ENCODE results near the gene LXN. TPM values are rescaled to one million over a fixed set of nuclear protein-coding genes. Genes with fewer than 3 reads are reported as not detected.

LXN gene
- total RNA-seq, 1 experiment from 2014 or later, result 301 TPM

DNA sequence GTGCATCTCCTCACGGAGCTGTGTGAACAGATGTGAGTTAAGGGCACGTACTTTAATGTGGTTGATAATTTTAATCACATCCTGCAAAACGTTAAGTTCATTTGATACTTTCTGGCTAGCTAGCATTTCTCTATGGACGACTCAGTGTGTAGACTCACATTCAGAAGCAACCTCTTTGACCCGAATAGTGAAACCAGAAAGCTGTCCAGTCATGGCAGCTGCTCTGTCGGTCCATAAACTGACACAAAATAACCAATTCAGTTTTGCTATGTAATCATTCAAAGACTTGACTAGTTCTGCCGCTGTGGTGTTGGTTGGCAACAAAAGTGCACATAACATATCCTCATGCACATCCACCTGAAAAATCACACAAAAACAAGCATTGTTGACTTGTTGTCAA is 31.8 kb downstream of the LXN start:
- DNase-seq (ENCODE audit: low read depth, low spot score) (no peak), ATAC-seq (no peak)
- Histone ChIP-seq H3K9me3 (ENCODE audit: control insufficient read depth, insufficient read depth, low read depth, low read length) (no peaks in the 10 kb centered on the region), H3K27ac (ENCODE audit: low read length) (no peak overlapping the region), H3K4me1 (ENCODE audit: control insufficient read depth, insufficient read depth, low read length) (peaks cover 10% of the 10 kb centered on the region), H3K36me3 (ENCODE audit: control insufficient read depth, insufficient read depth, low read length) (peaks cover 6% of the 10 kb centered on the region; the same call in 1 of the 2 replicates), H3K4me3 (ENCODE audit: low read depth in 2 of 2, low read length in 2 of 2) (no peak overlapping the region), H3K27me3 (ENCODE audit: control insufficient read depth, insufficient read depth, low read length) (no peaks in the 10 kb centered on the region)
- ChIA-PET POLR2A (interaction anchor here (0.7 kb wide), 1 partner anchor 668 kb away, joined by 6 read pairs; no protein-coding TSS in a partner anchor), CTCF (no interaction called here)
- in situ Hi-C loops (cut with HindIII; ENCODE audit: low pct_unique_long_range_greater_than_20kb, low sequenced_read_pairs) (no loop called here), intact Hi-C loops (cut with micrococcal nuclease; ENCODE audit: unreplicated experiment) (loop anchor here (10.0 kb wide), 2 partner anchors 66 to 96 kb away; partner anchors contain the start of gene MLF1)
- no TSS peak for BruUV-seq (replicated peaks)
- TF ChIP-seq POLR2AphosphoS5 (IDR thresholded peaks at IDR 0.05; ENCODE audit: low read depth, low read length) (no peak), TCF7L2 (IDR thresholded peaks at IDR 0.05; ENCODE audit: low read depth, low read length) (no peak), SIN3A (IDR thresholded peaks at IDR 0.05; ENCODE audit: borderline replicate concordance, insufficient read depth, low read depth, low read length) (no peak)
- TF ChIP-seq, protein P1, sequence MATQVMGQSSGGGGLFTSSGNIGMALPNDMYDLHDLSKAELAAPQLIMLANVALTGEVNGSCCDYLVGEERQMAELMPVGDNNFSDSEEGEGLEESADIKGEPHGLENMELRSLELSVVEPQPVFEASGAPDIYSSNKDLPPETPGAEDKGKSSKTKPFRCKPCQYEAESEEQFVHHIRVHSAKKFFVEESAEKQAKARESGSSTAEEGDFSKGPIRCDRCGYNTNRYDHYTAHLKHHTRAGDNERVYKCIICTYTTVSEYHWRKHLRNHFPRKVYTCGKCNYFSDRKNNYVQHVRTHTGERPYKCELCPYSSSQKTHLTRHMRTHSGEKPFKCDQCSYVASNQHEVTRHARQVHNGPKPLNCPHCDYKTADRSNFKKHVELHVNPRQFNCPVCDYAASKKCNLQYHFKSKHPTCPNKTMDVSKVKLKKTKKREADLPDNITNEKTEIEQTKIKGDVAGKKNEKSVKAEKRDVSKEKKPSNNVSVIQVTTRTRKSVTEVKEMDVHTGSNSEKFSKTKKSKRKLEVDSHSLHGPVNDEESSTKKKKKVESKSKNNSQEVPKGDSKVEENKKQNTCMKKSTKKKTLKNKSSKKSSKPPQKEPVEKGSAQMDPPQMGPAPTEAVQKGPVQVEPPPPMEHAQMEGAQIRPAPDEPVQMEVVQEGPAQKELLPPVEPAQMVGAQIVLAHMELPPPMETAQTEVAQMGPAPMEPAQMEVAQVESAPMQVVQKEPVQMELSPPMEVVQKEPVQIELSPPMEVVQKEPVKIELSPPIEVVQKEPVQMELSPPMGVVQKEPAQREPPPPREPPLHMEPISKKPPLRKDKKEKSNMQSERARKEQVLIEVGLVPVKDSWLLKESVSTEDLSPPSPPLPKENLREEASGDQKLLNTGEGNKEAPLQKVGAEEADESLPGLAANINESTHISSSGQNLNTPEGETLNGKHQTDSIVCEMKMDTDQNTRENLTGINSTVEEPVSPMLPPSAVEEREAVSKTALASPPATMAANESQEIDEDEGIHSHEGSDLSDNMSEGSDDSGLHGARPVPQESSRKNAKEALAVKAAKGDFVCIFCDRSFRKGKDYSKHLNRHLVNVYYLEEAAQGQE (IDR thresholded peaks at IDR 0.05; ENCODE audit: insufficient read depth in 1 of 2, low read depth in 2 of 2, low read length in 1 of 2), result no peak
- TF ChIP-seq, protein P2, sequence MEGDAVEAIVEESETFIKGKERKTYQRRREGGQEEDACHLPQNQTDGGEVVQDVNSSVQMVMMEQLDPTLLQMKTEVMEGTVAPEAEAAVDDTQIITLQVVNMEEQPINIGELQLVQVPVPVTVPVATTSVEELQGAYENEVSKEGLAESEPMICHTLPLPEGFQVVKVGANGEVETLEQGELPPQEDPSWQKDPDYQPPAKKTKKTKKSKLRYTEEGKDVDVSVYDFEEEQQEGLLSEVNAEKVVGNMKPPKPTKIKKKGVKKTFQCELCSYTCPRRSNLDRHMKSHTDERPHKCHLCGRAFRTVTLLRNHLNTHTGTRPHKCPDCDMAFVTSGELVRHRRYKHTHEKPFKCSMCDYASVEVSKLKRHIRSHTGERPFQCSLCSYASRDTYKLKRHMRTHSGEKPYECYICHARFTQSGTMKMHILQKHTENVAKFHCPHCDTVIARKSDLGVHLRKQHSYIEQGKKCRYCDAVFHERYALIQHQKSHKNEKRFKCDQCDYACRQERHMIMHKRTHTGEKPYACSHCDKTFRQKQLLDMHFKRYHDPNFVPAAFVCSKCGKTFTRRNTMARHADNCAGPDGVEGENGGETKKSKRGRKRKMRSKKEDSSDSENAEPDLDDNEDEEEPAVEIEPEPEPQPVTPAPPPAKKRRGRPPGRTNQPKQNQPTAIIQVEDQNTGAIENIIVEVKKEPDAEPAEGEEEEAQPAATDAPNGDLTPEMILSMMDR (IDR thresholded peaks at IDR 0.05), result no peak

DNA sequence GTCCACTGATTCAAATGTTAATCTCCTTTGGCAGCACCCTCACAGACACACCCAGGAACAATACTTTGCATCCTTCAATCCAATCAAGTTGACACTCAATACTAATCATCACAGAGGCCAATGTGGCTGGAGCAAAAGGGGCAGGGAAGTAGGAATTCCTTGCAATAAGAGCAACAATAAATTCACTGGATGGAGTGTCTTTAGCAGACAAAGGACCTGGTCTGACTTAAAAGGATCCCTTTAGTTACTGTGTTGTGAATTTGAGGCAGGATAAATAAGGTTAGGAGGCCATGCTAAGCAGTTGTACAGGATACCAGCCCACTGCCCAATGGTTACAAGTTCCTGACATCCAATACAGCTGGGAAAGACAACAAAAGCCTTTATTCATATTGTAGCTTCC is 40.5 kb downstream of the LXN start:
- H3K4me1 ChIP-seq (ENCODE audit: control insufficient read depth, insufficient read depth, low read length), result no peaks in the 10 kb centered on the region
- ATAC-seq (no peak), DNase-seq (ENCODE audit: low read depth, low spot score) (no peak)
- TF ChIP-seq SIN3A (IDR thresholded peaks at IDR 0.05; ENCODE audit: borderline replicate concordance, insufficient read depth, low read depth, low read length) (no peak), TCF7L2 (IDR thresholded peaks at IDR 0.05; ENCODE audit: low read depth, low read length) (no peak), POLR2AphosphoS5 (IDR thresholded peaks at IDR 0.05; ENCODE audit: low read depth, low read length) (no peak)
- TF ChIP-seq, protein P1 (IDR thresholded peaks at IDR 0.05; ENCODE audit: insufficient read depth in 1 of 2, low read depth in 2 of 2, low read length in 1 of 2), result no peak
- no peaks in the 10 kb centered on the region for H3K36me3 ChIP-seq (ENCODE audit: control insufficient read depth, insufficient read depth, low read length)
- intact Hi-C loops (cut with micrococcal nuclease; ENCODE audit: unreplicated experiment), result no loop called here
- ChIA-PET POLR2A (no interaction called here), CTCF (no interaction called here)
- H3K9me3 ChIP-seq (ENCODE audit: control insufficient read depth, insufficient read depth, low read depth, low read length), result no peaks in the 10 kb centered on the region
- in situ Hi-C loops (cut with HindIII; ENCODE audit: low pct_unique_long_range_greater_than_20kb, low sequenced_read_pairs), result no loop called here
- H3K27ac ChIP-seq (ENCODE audit: low read length), result no peak overlapping the region
- H3K27me3 ChIP-seq (ENCODE audit: control insufficient read depth, insufficient read depth, low read length), result no peaks in the 10 kb centered on the region
- no peak overlapping the region for H3K4me3 ChIP-seq (ENCODE audit: low read depth in 2 of 2, low read length in 2 of 2)
- no TSS peak for BruUV-seq (replicated peaks)

Measured in Panc1 (cell line).